Large intestine (tissue), 3 donors: ENCODE measurements around the gene PDLIM7. TPM values are rescaled to one million over a fixed set of nuclear protein-coding genes. Genes with fewer than 3 reads are reported as not detected.

Experiments used
- DNase-seq, 2 donors: peaks; one replicate each; pipeline versions ENCODE4 v3.0.0 to v3.0.0-alpha.2; 2013
- H3K27ac ChIP-seq: one replicate; pipeline ENCODE4 v1.5.1; 2013; ENCODE audit warnings: low read length
- H3K27me3 ChIP-seq: 2 replicates; pipeline ENCODE4 v1.6.1; 2013; ENCODE audit warnings: low read length; ENCODE audit not compliant: control insufficient read depth, insufficient read depth
- H3K36me3 ChIP-seq: 2 replicates; pipeline ENCODE4 v1.6.1; 2013; ENCODE audit warnings: low read length; ENCODE audit not compliant: control insufficient read depth, insufficient read depth
- H3K4me1 ChIP-seq: one replicate; pipeline ENCODE4 v1.6.1; 2013; ENCODE audit warnings: low read length; ENCODE audit not compliant: control insufficient read depth, insufficient read depth
- H3K4me3 ChIP-seq: one replicate; pipeline ENCODE4 v1.5.1; 2013; ENCODE audit warnings: low read length
- H3K9me3 ChIP-seq: one replicate; pipeline ENCODE4 v1.6.1; 2013; ENCODE audit warnings: mild to moderate bottlenecking, low read depth, low read length, moderate library complexity; ENCODE audit not compliant: control insufficient read depth
- WGBS: methylation state at CpG from one replicate; pipeline ENCODE4 v1.1.5; 2013; ENCODE audit warnings: low lambda C conversion rate; ENCODE audit not compliant: insufficient coverage; 5-methylcytosine and 5-hydroxymethylcytosine counted together
- polyA plus RNA-seq: library from polyadenylated mRNA; unstranded; fragments of 120-200 nt; gene quantifications from one replicate; pipeline ENCODE4 v1.2.1, GENCODE V29; 2013

Gene PDLIM7
- polyA plus RNA-seq, 1 donor = 118 TPM

DNA sequence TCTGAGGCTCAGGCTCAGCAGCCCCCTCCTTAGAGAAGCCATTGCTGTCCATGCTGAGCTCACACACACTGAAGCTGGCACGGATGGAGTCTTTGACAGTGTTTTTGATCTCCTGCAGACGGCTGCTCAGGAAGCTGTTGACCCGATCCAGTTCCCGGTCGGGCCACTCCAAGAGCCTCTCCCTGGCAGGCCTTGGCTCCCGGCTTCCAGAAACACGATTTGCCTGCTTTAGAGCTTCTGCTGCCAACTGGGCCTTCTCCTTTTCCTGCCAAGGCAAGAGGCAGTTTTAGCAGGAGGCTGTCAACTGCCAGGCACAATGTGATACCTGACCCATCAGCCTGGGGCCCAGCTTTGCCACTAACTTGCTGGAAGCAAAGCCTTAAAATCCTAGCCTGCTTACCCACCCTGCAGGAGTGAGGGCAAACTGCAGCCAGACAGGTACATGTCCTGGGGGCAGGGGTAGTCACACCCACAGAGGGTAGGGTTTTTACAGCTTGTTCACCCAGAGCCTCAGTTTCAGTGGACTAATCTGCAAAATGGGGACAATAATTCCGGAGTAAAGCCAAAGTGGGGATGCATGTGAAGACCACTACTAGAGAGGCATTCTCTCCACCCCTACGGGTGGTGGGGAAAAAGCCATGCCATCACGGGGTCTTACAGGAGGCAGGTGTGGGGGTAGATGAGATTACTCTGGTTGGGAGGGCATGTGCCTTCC is 27.7 kb upstream of the PDLIM7 start:
- no peak for DNase-seq

GRCh38 chr5:177524539-177524900 is 27.1 kb upstream of the PDLIM7 start:
- Histone ChIP-seq H3K9me3 (no peaks in the 10 kb centered on the region), H3K4me1 (no peaks in the 10 kb centered on the region), H3K27ac (no peak overlapping the region), H3K36me3 (peaks cover 89% of the 10 kb centered on the region), H3K4me3 (no peak overlapping the region), H3K27me3 (no peaks in the 10 kb centered on the region)
- no CpG with 5 or more reads among the region's 12 CpGs for WGBS
- DNase-seq = no peak

More for the DNA sequence above, 27.7 kb upstream of the PDLIM7 start:
- no peak overlapping the region for H3K4me3 ChIP-seq
- H3K36me3 ChIP-seq = peaks cover 88% of the 10 kb centered on the region
- H3K9me3 ChIP-seq = no peaks in the 10 kb centered on the region
- H3K27me3 ChIP-seq = no peaks in the 10 kb centered on the region
- no peak overlapping the region for H3K27ac ChIP-seq
- WGBS = no CpG with 5 or more reads among the region's 10 CpGs
- H3K4me1 ChIP-seq = no peaks in the 10 kb centered on the region

DNA sequence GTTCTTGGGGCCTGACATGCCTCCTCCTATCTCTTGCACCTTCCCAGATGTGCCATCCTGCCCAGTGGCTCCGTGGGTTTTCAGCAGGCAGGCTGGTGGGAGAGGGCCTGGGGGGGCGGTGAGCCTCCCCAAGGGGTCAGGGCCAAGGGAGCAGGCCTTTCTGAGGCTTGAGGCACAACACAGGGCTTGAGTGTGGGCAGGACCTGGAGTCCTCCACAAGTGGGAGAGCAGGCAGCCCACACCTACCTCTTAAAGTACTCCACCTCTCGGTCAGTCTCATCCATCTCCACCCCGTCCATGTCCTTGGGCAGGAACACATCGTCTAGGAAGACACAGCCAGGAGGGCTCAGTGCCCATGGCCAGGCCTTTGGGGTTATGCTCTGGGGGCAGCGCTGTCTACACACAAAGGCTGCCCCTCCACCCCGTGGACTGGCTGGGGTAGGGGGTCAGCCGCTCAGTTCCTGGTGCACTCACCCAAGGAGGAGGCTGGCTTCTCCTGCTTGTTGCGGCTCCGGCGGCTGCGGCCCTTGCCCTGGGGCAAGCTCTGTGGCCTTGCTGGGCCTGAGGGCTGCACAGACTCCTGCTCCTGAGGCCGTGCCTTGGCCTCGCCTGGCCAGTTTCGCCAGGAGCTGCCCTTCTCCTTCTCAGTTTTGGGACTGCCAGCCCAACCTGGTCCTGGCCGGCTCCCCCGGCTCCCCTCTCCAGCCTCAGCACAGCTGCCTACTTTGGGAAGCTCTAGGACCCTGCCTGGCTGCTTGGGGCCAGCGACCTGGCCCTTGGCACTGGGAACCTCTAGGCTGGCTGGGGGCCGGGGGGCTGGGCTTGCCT is 26.5 kb upstream of the PDLIM7 start:
- Histone ChIP-seq H3K27me3 (no peaks in the 10 kb centered on the region), H3K9me3 (no peaks in the 10 kb centered on the region), H3K36me3 (peaks cover 89% of the 10 kb centered on the region), H3K4me1 (peaks cover 5% of the 10 kb centered on the region), H3K27ac (no peak overlapping the region), H3K4me3 (no peak overlapping the region)
- DNase-seq = no peak
- no CpG with 5 or more reads among the region's 19 CpGs for WGBS

DNA sequence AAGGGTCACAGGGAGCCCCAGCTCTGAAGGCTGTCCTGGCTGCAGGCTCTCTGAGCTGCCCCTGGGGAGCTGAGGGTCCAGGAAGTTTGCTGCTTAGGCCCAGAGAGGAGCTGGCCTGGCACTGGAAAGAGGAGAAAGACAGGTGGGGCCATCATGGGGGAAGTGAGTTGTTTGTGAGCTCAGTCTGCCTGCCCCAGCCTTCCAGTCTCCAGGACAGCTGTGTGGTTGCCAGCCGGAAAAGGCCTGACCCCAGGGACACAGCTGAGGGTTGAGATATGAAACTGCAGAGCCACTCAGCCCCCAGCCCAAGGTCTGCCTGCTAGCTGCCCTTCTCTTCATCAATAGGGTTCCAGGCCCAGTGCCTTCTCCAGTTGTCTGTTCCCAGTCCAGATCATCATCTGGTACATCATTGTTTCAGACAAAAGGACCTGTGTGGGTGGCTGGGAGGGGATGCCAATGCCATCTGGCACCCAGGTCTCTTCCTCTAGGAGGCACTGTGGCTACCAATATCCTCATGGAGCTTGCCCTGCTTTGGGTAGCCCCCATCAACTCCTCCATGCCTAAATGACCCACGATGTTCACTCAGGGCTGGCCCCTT is 23.6 kb upstream of the PDLIM7 start:
- DNase-seq = no peak
- H3K4me1 ChIP-seq = peaks cover 8% of the 10 kb centered on the region
- H3K9me3 ChIP-seq = no peaks in the 10 kb centered on the region
- no CpG with 5 or more reads among the region's 2 CpGs for WGBS
- H3K4me3 ChIP-seq = no peak overlapping the region
- no peak overlapping the region for H3K27ac ChIP-seq
- H3K36me3 ChIP-seq = peaks cover 61% of the 10 kb centered on the region
- H3K27me3 ChIP-seq = no peaks in the 10 kb centered on the region

DNA sequence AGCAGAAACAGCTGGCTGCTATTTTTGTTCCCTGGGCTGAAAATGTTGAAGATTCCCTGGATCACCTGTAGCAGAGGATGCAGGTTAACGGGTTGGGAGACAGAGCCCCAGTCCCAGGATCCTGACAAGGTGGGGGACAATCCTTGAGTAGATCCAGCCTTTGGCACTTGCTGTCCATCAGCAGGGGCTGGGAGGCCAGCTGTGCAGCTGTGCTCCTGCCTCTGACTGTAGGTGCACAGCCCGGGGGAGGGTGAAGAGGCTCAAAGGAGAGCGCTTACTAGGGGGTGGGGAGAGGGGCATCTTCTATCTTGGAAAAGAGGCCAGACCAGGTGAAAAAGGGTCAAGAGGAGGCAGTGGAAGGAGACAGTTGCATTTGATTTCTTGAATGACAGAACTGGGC is 22.9 kb upstream of the PDLIM7 start:
- peaks cover 59% of the 10 kb centered on the region for H3K36me3 ChIP-seq

DNA sequence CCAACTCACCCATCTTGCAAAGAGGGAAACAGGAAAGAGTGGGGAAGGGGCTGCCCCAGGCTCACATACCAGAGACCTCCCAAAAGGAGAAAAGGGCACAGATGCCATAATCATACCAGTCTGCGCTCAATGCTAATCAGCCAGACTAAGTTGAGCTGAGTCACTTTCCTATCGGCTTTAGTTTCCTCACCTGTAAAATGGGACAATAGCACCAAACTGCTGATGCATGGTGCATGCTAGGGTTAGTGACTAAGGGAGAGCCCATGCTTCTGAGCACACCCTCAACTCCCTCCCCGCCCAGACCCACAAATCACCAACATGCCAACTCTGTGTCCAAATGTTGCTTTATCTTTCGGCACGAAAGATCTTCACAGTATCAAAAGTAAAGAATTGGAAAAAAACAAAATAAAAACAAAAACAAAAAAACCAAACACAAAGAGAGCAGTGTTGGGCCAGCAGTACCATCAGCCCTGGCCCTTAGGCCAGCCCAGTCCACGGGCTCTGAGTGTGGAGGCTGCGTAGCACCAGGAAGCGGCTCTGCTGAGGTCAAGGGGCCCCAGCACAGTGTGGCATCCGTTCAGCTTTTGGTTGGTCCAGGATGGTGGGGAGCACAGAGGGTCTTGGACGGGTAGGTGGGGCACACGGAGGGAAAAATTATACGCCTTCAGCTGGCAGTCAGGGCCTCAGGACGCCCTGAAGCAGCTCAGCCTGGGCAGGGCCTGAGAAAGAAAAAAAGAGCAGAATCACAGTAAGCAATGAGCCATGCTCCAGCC is 22.2 kb upstream of the PDLIM7 start:
- DNase-seq = no peak
- no peak overlapping the region for H3K27ac ChIP-seq
- WGBS = 85% methylated on average over 2 of the region's 13 CpGs
- H3K4me1 ChIP-seq = peaks cover 15% of the 10 kb centered on the region
- H3K36me3 ChIP-seq = peaks cover 59% of the 10 kb centered on the region
- no peak overlapping the region for H3K4me3 ChIP-seq
- no peaks in the 10 kb centered on the region for H3K27me3 ChIP-seq
- H3K9me3 ChIP-seq = no peaks in the 10 kb centered on the region

More for the DNA sequence above, 22.9 kb upstream of the PDLIM7 start:
- no peak for DNase-seq
- no CpG with 5 or more reads among the region's 3 CpGs for WGBS
- no peaks in the 10 kb centered on the region for H3K27me3 ChIP-seq
- H3K4me1 ChIP-seq = peaks cover 15% of the 10 kb centered on the region
- H3K9me3 ChIP-seq = no peaks in the 10 kb centered on the region
- no peak overlapping the region for H3K4me3 ChIP-seq
- H3K27ac ChIP-seq = no peak overlapping the region

DNA sequence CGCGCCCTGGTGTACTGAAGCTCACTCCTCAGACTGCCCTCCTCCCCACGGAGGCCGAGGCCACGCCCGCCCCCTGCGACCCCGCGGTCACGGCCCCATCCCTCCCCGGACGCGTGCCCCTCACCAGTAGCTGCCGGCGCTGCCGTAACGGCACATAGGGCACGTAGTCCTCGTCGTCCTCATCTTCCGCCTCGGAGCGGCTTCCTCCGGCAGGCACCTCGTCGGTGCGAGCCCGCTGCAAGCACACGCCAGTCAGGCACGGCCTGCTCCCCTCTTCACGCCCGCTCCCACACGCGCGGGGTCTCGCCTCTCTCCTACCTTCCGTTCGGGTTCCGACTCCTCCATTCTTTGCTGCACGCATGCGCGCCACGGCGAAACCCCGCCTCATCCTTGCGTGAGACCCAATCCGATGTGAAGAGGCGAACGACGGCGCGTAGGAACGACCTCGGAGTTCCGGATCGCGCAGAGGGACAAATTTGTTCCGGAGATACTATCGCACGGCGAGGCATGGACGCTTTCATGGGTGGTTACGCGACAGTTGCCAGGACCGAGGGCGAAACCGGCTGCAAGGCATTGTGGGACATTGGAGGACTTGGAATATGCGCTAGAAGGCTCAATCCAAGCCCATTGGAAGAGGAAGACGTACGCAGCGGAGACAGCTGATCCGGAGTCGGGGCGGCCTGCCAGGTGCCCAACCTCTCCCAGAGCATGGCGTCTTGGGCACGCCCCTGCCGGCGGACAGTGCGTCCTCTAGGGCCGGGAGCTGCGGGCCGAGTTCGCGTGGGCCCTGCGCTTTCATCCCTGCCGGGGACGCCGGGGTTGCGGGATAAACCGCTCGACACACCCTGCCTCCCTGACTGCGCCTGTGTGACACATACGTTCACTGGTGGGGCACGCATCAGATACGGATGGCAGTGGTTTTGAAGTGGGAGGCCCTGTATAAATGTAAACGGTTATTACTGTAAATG is 19.5 kb upstream of the PDLIM7 start, which contains the start of gene DDX41:
TSS of gene DDX41 (minus strand) at position 361 of the 968 bp plus-strand sequence. CDS start at position 345, 16 bp downstream.
- Histone ChIP-seq H3K27ac (peak within 1 kb of the TSS; percentile 68), H3K36me3 (peaks cover 67% of the 10 kb centered on the region), H3K9me3 (no peaks in the 10 kb centered on the region), H3K27me3 (no peaks in the 10 kb centered on the region), H3K4me3 (peak within 1 kb of the TSS; percentile 93), H3K4me1 (peaks cover 15% of the 10 kb centered on the region)
- peak; percentile 98 to 99 for DNase-seq
- no CpG with 5 or more reads among the region's 96 CpGs for WGBS

DNA sequence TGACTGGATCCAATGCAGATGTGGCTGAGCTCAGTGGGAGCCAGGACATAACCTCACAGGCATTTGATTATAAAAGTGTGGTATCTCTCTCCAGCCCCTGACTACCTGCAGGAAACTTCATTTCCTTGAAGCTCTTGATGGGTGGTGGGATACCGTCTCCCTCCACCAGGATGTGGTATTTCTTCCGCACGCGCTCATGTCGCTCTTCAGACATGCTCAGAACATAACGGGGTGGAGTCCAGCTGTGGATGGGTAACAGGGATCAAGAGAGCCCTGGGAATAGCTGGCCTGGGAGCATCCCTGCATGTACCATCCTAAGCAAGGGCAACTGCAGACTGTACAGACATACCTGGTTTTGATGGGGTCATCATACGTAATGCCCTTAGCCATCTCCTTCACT is 18.2 kb upstream of the PDLIM7 start:
- no peak overlapping the region for H3K27ac ChIP-seq
- H3K4me3 ChIP-seq = peak overlapping the region; percentile 93
- H3K9me3 ChIP-seq = no peaks in the 10 kb centered on the region
- H3K36me3 ChIP-seq = peaks cover 66% of the 10 kb centered on the region
- WGBS = no CpG with 5 or more reads among the region's 7 CpGs
- no peaks in the 10 kb centered on the region for H3K27me3 ChIP-seq
- H3K4me1 ChIP-seq = peaks cover 15% of the 10 kb centered on the region
- DNase-seq = no peak

GRCh38 chr5:177514541-177514940 is 17.1 kb upstream of the PDLIM7 start:
- H3K4me1 ChIP-seq = peaks cover 15% of the 10 kb centered on the region
- DNase-seq = no peak
- H3K36me3 ChIP-seq = peaks cover 58% of the 10 kb centered on the region
- H3K27me3 ChIP-seq = no peaks in the 10 kb centered on the region
- H3K27ac ChIP-seq = no peak overlapping the region
- H3K9me3 ChIP-seq = no peaks in the 10 kb centered on the region
- H3K4me3 ChIP-seq = no peak overlapping the region
- no CpG with 5 or more reads among the region's 11 CpGs for whole genome bisulfite sequencing
